ENCODE measurements around the gene DUS3L. TPM values are rescaled to one million over a fixed set of nuclear protein-coding genes. Genes with fewer than 3 reads are reported as not detected.

Gene DUS3L
- total and polyA plus RNA-seq, 2 of the 8 experiments (the other 6 are each of a cell fraction or from before 2014, with no cell fraction given), result 37.6 to 39.1 TPM

GRCh38 chr19:5814123-5814851 lies 23.3 kb upstream of the DUS3L start (continued):
- TF ChIP-seq CHD1 (IDR thresholded peaks at IDR 0.05; ENCODE audit: low read depth, low read length), result no peak
- TF ChIP-seq RBBP5 (IDR thresholded peaks at IDR 0.05; ENCODE audit: borderline replicate concordance, low read depth, low read length), result no peak
- no peak for TF ChIP-seq GTF2F1 (IDR thresholded peaks at IDR 0.05; ENCODE audit: borderline replicate concordance, low read depth, low read length)
- no peak for TF ChIP-seq JUND (IDR thresholded peaks at IDR 0.05; ENCODE audit: low read length)
- TF ChIP-seq SUZ12 (IDR thresholded peaks at IDR 0.05; ENCODE audit: low read length), result no peak
- TF ChIP-seq ZNF274 (IDR thresholded peaks at IDR 0.05; ENCODE audit: borderline replicate concordance, extremely low read depth, low read length), result no peak
